WTC11 (cell line): ENCODE results near the gene MDGA2. TPM values are rescaled to one million over a fixed set of nuclear protein-coding genes. Genes with fewer than 3 reads are reported as not detected.
A peak's percentile ranks its signal among the peaks of the same experiment; 100 is the strongest.

Experiments used
- ATAC-seq: fragments of 200-7000 bp; cut with Tn5 transposase; 2 replicates; pipeline ENCODE4 v1.10.0; 2021; ENCODE audit warnings: mild to moderate bottlenecking, moderate library complexity
- CTCF ChIA-PET: fragments of 300-600 bp; sonication (Branson Sonifier 250); formaldehyde crosslinking; loops from one replicate; lab custom pipeline; 2021; ENCODE audit warnings: antibody characterized with exemption; lab: Charles Lee
- POLR2A ChIA-PET: fragments of 350-600 bp; sonication (Branson Sonifier 250); formaldehyde crosslinking; loops from one replicate; lab custom pipeline; 2021; ENCODE audit warnings: antibody characterized with exemption; lab: Charles Lee
- DNase-seq: peaks from one replicate; pipeline ENCODE4 v3.0.0; 2021; ENCODE audit warnings: low spot score
- H3K27ac Mint-ChIP-seq: 2 replicates; pipeline ENCODE4 v1.8.0; 2021; ENCODE audit warnings: mixed read lengths
- H3K27me3 Mint-ChIP-seq: 2 replicates; pipeline ENCODE4 v1.8.0; 2021; ENCODE audit warnings: low read depth, mild to moderate bottlenecking, moderate library complexity, mixed read lengths
- H3K36me3 Mint-ChIP-seq: 2 replicates; pipeline ENCODE4 v1.8.0; 2021; ENCODE audit warnings: mixed read lengths
- H3K4me1 Mint-ChIP-seq: 2 replicates; pipeline ENCODE4 v1.8.0; 2022; ENCODE audit warnings: mixed read lengths
- H3K4me3 Mint-ChIP-seq: 2 replicates; pipeline ENCODE4 v1.8.0; 2021; ENCODE audit warnings: mild to moderate bottlenecking, moderate library complexity, mixed read lengths
- H3K9me3 Mint-ChIP-seq: 2 replicates; pipeline ENCODE4 v1.8.0; 2021; ENCODE audit warnings: mixed read lengths
- AFF4 ChIP-seq: sonication (generic); formaldehyde crosslinking; IDR thresholded peaks from 2 replicates; pipeline ENCODE4 v1.8.1; 2023; ENCODE audit warnings: mild to moderate bottlenecking, missing genetic modification reagents, borderline replicate concordance
- AR ChIP-seq: fragments of 250-450 bp; sonication (Bioruptor Pico); IDR thresholded peaks from 2 replicates; pipeline ENCODE4 v1.9.0; 2021; ENCODE audit warnings: mild to moderate bottlenecking
- ATF1 ChIP-seq: sonication (generic); formaldehyde crosslinking; IDR thresholded peaks from 2 replicates; pipeline ENCODE4 v1.8.1; 2023; ENCODE audit warnings: mild to moderate bottlenecking, moderate library complexity, missing genetic modification reagents
- CDX4 ChIP-seq: fragments of 250-450 bp; sonication (Bioruptor Pico); IDR thresholded peaks from 2 replicates; pipeline ENCODE4 v1.9.0; 2021; ENCODE audit warnings: moderate library complexity, mild to moderate bottlenecking, inconsistent platforms, borderline replicate concordance
- ELF4 ChIP-seq: sonication (generic); formaldehyde crosslinking; IDR thresholded peaks from 2 replicates; pipeline ENCODE4 v1.8.1; 2022; ENCODE audit warnings: low read depth, mild to moderate bottlenecking, moderate library complexity, missing genetic modification reagents
- FOXJ3 ChIP-seq: sonication (generic); formaldehyde crosslinking; IDR thresholded peaks from 2 replicates; pipeline ENCODE4 v1.9.0; 2021; ENCODE audit warnings: missing genetic modification reagents, mild to moderate bottlenecking, borderline replicate concordance
- FOXP1 ChIP-seq: sonication (generic); formaldehyde crosslinking; IDR thresholded peaks from 2 replicates; pipeline ENCODE4 v1.8.0; 2022; ENCODE audit warnings: missing genetic modification reagents, mild to moderate bottlenecking, moderate library complexity, borderline replicate concordance
- GRHL2 ChIP-seq: fragments of 250-450 bp; sonication (Bioruptor Pico); IDR thresholded peaks from 2 replicates; pipeline ENCODE4 v1.8.0; 2022; ENCODE audit warnings: mild to moderate bottlenecking, moderate library complexity; ENCODE audit not compliant: insufficient replicate concordance, severe bottlenecking
- JAZF1 ChIP-seq: fragments of 250-450 bp; sonication (Bioruptor Pico); IDR thresholded peaks from 2 replicates; pipeline ENCODE4 v1.9.0; 2021; ENCODE audit warnings: moderate library complexity, mild to moderate bottlenecking, inconsistent platforms
- KAT7 ChIP-seq: sonication (generic); formaldehyde crosslinking; IDR thresholded peaks from 2 replicates; pipeline ENCODE4 v1.8.1; 2023; ENCODE audit warnings: missing genetic modification reagents, mild to moderate bottlenecking, borderline replicate concordance
- NFATC4 ChIP-seq: fragments of 250-450 bp; sonication (Bioruptor Pico); IDR thresholded peaks from 2 replicates; pipeline ENCODE4 v1.9.0; 2021; ENCODE audit warnings: mild to moderate bottlenecking
- NR1H2 ChIP-seq: sonication (generic); formaldehyde crosslinking; IDR thresholded peaks from 2 replicates; pipeline ENCODE4 v1.9.0; 2021; ENCODE audit warnings: mild to moderate bottlenecking, moderate library complexity, missing genetic modification reagents
- PRDM15 ChIP-seq: sonication (generic); formaldehyde crosslinking; IDR thresholded peaks from 2 replicates; pipeline ENCODE4 v1.8.0; 2022; ENCODE audit warnings: missing genetic modification reagents
- PRRX2 ChIP-seq: fragments of 250-450 bp; sonication (Bioruptor Pico); IDR thresholded peaks from 2 replicates; pipeline ENCODE4 v1.8.0; 2021; ENCODE audit warnings: mild to moderate bottlenecking
- TEAD1 ChIP-seq: sonication (generic); formaldehyde crosslinking; IDR thresholded peaks from 2 replicates; pipeline ENCODE4 v1.8.0; 2022; ENCODE audit warnings: mild to moderate bottlenecking, missing genetic modification reagents
- ZNF512 ChIP-seq: sonication (generic); formaldehyde crosslinking; IDR thresholded peaks from 2 replicates; pipeline ENCODE4 v1.8.1; 2022; ENCODE audit warnings: missing genetic modification reagents, borderline replicate concordance
- ZNF532 ChIP-seq: fragments of 250-450 bp; sonication (Bioruptor Pico); IDR thresholded peaks from 2 replicates; pipeline ENCODE4 v1.9.0; 2021; ENCODE audit warnings: mild to moderate bottlenecking, borderline replicate concordance
- ZNF671 ChIP-seq: fragments of 250-450 bp; sonication (Bioruptor Pico); IDR thresholded peaks from 2 replicates; pipeline ENCODE4 v1.8.0; 2021; ENCODE audit warnings: mild to moderate bottlenecking
- total RNA-seq: library from RNA; stranded (reverse); gene quantifications from 3 replicates; pipeline ENCODE4 v1.2.3, GENCODE V29; 2021

MDGA2 gene
- total RNA-seq, 1 experiment from 2014 or later = 4.9 TPM

- CTCF ChIA-PET = no interaction called here
- POLR2A ChIA-PET = no interaction called here
- Mint-ChIP-seq H3K27ac (no peak overlapping the region), H3K4me3 (no peak overlapping the region), H3K27me3 (peaks cover 8% of the 10 kb centered on the region), H3K9me3 (peaks cover 23% of the 10 kb centered on the region), H3K4me1 (no peaks in the 10 kb centered on the region), H3K36me3 (peaks cover 8% of the 10 kb centered on the region)
- DNase-seq (no peak), ATAC-seq (no peak)
- no peak for TF ChIP-seq KAT7
- TF ChIP-seq AR (CRISPR knock-in tag) = no peak
- TF ChIP-seq FOXJ3 (CRISPR knock-in tag) = no peak
- 0 out of 2 replicates have a peak, but pooled peaks have one; percentile 55 for TF ChIP-seq ZNF512
- TF ChIP-seq FOXP1 (CRISPR knock-in tag) = no peak
- TF ChIP-seq ATF1 = no peak
Measured at GRCh38 chr14:47691829-47692228, 16.4 kb upstream of the MDGA2 start.

GRCh38 chr14:47678993-47679392 lies 3.6 kb upstream of the MDGA2 start:
- DNase-seq = no peak
- Mint-ChIP-seq H3K9me3 (peaks cover 7% of the 10 kb centered on the region), H3K27me3 (peaks cover 44% of the 10 kb centered on the region)
- TF ChIP-seq CDX4 (CRISPR knock-in tag) (no peak), FOXJ3 (CRISPR knock-in tag) (no peak), FOXP1 (CRISPR knock-in tag) (no peak), AFF4 (no peak), PRDM15 (CRISPR knock-in tag) (no peak), JAZF1 (CRISPR knock-in tag) (no peak), ZNF532 (CRISPR knock-in tag) (no peak), GRHL2 (CRISPR knock-in tag) (no peak), NFATC4 (CRISPR knock-in tag) (no peak), ZNF671 (CRISPR knock-in tag) (no peak), PRRX2 (CRISPR knock-in tag) (no peak), TEAD1 (no peak), ELF4 (CRISPR knock-in tag) (no peak), NR1H2 (CRISPR knock-in tag) (no peak)
- TF ChIP-seq, all 79 proteins: peak for 0
- H3K27ac Mint-ChIP-seq = no peak overlapping the region
- H3K36me3 Mint-ChIP-seq = no peaks in the 10 kb centered on the region
- peaks cover 3% of the 10 kb centered on the region; the same call in 1 of the 2 replicates for H3K4me1 Mint-ChIP-seq
- no peak overlapping the region for H3K4me3 Mint-ChIP-seq
- ChIA-PET CTCF (no interaction called here), POLR2A (no interaction called here)
- ATAC-seq = no peak
